Spinal cord (tissue), 10 donors: ENCODE measurements around the gene MORC1. TPM values are rescaled to one million over a fixed set of nuclear protein-coding genes. Genes with fewer than 3 reads are reported as not detected.
"Not testable (repeated sequence)": the region's sequence is repeated elsewhere in the genome, so short reads cannot be mapped to it uniquely, and the experiment has no call there.

Source experiments
- DNase-seq, 6 donors: peaks; one replicate each; pipeline versions ENCODE4 v3.0.0 to v3.0.0-alpha.2; 2013 to 2015; ENCODE audit warnings: low spot score in 6 of 6, low read depth in 4 of 6
- H3K27ac ChIP-seq: one replicate; pipeline ENCODE4 v1.5.1; 2013; ENCODE audit warnings: low read depth, low read length, control low read depth
- H3K27me3 ChIP-seq: one replicate; pipeline ENCODE4 v1.6.1; 2013; ENCODE audit warnings: low read length; ENCODE audit not compliant: control insufficient read depth, insufficient read depth
- H3K36me3 ChIP-seq: one replicate; pipeline ENCODE4 v1.6.1; 2013; ENCODE audit warnings: low read length; ENCODE audit not compliant: control insufficient read depth, insufficient read depth
- H3K4me1 ChIP-seq: one replicate; pipeline ENCODE4 v1.6.1; 2013; ENCODE audit warnings: low read length; ENCODE audit not compliant: control insufficient read depth, insufficient read depth
- H3K4me3 ChIP-seq: one replicate; pipeline ENCODE4 v1.5.1; 2013; ENCODE audit warnings: low read depth, low read length, control low read depth
- H3K9me3 ChIP-seq: one replicate; pipeline ENCODE4 v1.6.1; 2013; ENCODE audit warnings: low read length; ENCODE audit not compliant: control insufficient read depth, insufficient read depth
- WGBS: methylation state at CpG from one replicate; pipeline ENCODE4 v1.1.5; 2013; ENCODE audit warnings: missing lambda C conversion rate; ENCODE audit not compliant: insufficient coverage; 5-methylcytosine and 5-hydroxymethylcytosine counted together
- polyA plus RNA-seq, 2 donors: library from polyadenylated mRNA; unstranded; fragments of 120-200 nt; gene quantifications; one replicate each; pipeline ENCODE4 v1.2.1, GENCODE V29; 2013; ENCODE audit not compliant: insufficient read length in 2 of 2
- total RNA-seq, 2 donors: library from RNA; depleted of rRNA in 1 of 2; stranded (reverse); fragments of 120-200 nt in 1 of 2; fragments of >200 nt in 1 of 2; gene quantifications; one replicate each; pipeline versions ENCODE4 v1.2.3 to v1.2.4, GENCODE V29; 2013 to 2014
- donor health status: healthy.

Gene MORC1
- total and polyA plus RNA-seq, 4 donors, result 0.06 to 0.59 (median 0.11) TPM

DNA sequence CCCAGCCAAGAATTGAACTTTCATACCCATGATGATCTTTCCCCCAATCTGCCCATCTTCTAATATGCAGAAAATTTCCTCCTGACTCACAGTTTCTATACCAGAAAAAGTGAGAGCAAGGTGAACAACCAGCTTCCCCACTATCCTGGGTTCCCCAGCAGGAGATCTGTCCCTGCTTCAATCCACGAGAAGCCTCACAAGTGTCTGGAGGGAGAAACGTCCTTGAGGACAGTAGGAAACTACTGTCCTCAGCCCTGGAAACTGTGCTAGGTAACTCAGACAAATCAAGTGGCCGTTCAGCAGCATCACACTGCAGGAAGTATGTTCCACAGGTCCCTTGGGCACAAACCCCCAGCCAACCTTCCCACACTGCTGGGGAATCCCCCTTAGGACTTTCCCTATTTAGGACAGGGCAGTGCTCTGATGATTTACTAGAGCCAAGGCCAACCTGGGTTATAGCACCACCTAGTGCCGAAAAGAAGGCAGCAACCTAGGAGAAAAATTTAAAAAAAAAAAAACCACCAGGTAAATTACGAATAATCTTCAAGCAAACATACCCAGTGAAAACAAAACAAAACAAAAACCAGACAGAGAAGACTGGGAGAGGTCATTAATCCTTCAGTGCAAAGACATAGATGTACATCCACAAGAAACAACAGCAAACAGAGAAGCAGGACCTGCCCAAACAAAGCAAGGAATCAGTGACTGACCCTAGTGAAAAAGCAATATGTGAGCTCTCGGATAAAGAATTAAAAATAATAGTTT, 36.0 kb downstream of the MORC1 start:
- H3K27me3 ChIP-seq, result no peaks in the 10 kb centered on the region
- no peak overlapping the region for H3K27ac ChIP-seq
- no peaks in the 10 kb centered on the region for H3K36me3 ChIP-seq
- H3K4me3 ChIP-seq, result no peak overlapping the region
- 47% methylated on average over 5 of the region's 6 CpGs for WGBS
- no peak for DNase-seq
- H3K9me3 ChIP-seq, result no peaks in the 10 kb centered on the region
- no peaks in the 10 kb centered on the region for H3K4me1 ChIP-seq

- DNase-seq, H3K27ac ChIP-seq, H3K36me3 ChIP-seq, H3K4me1 ChIP-seq, H3K9me3 ChIP-seq, H3K4me3 ChIP-seq, H3K27me3 ChIP-seq: not testable (repeated sequence)
- no CpG with 5 or more reads among the region's 1 CpG for WGBS
Observed at GRCh38 chr3:109080090-109080489, 37.8 kb downstream of the MORC1 start.

- Histone ChIP-seq H3K27ac (no peak overlapping the region), H3K4me1 (no peaks in the 10 kb centered on the region), H3K4me3 (no peak overlapping the region), H3K27me3 (no peaks in the 10 kb centered on the region), H3K9me3 (no peaks in the 10 kb centered on the region), H3K36me3 (no peaks in the 10 kb centered on the region)
- DNase-seq, result peak in 1 of 6 donors; percentile 35
- WGBS, result 63% methylated on average over 1 of the region's 1 CpG
Observed at GRCh38 chr3:109073116-109073515, 44.8 kb downstream of the MORC1 start.

DNA sequence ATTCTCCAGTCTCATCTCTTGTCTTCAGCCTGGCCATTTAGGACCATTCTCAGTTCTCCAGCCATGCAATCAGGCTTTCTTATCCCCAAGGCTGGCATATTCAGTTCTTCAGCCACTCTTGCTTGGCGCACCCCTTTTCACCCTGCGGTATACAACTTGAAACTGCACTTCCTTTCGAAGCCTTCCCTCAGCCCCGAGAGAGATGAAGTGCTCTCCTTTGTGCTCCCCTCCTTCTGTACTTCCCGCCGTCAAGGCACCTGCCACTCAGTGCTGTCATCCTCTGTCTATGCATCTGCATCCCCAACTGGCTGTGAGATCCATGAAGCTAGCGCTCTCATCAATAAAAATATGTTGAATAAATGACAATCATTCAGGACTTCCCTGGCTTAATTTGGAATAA, 45.7 kb downstream of the MORC1 start:
- 55% methylated on average over 4 of the region's 7 CpGs for WGBS
- Histone ChIP-seq H3K4me1 (no peaks in the 10 kb centered on the region), H3K4me3 (no peak overlapping the region), H3K27me3 (no peaks in the 10 kb centered on the region), H3K9me3 (no peaks in the 10 kb centered on the region), H3K27ac (no peak overlapping the region), H3K36me3 (no peaks in the 10 kb centered on the region)
- no peak for DNase-seq

DNA sequence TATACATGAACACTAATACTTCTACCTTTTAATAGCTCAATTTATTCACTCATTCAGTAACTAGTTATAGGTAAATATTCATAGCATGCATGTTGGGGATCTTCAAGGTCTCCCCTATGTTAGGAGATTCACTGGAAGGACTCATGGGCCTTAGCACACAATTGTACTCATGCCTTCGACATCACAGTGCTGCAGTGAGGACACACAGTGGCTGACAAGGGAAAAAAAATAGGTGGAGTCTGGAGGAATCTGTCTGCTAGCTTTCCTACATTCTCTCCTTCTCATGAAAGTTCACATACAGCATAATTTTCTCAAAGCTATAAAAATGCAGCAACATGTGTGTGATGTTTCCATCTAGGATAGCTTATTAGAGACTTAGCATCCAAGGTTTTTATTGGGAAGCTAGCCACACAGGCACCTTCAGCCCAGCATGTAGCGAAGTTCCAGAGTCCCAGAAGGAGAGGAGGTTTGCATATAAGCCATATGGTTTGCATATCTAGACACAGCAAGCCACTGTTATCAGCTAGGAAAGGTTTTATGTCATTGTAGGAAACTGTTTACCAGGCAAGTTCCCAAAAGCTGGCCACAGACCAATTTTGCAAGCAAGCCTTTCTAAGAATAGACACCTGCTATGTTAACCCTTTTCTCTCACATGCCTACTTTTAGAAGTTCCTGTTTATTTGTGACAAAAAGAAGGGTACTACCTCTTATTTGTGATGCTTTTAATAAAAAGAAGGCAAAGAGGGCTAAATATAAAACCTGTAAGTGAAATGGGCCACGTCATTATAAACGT, 46.4 kb downstream of the MORC1 start:
- H3K36me3 ChIP-seq, result no peaks in the 10 kb centered on the region
- no peak overlapping the region for H3K4me3 ChIP-seq
- no peak overlapping the region for H3K27ac ChIP-seq
- H3K4me1 ChIP-seq, result no peaks in the 10 kb centered on the region
- peak in 2 of 6 donors; percentile 44 to 48 for DNase-seq
- H3K27me3 ChIP-seq, result no peaks in the 10 kb centered on the region
- no peaks in the 10 kb centered on the region for H3K9me3 ChIP-seq
- WGBS, result 50% methylated on average over 2 of the region's 4 CpGs

DNA sequence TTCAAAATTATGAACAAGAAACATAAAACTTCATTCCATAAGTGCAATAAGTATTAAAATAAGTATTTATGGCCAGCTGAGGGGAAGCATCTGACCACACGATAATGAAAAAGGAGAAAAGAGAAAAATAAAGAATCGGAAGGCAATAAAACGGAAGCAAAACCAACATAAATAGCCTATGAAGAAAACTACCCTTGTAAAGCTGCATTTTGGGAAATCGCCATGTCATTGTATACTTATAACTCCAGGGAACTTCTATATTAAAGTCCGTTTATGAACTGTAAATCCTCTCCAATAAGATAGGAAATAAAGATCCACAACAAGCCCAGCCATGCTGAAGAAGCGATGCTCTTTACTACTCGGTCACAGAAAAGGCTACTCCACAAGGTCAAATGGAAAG, 47.7 kb downstream of the MORC1 start:
- WGBS, result 100% methylated on average over 2 of the region's 7 CpGs
- no peak for DNase-seq
- H3K27ac ChIP-seq, result no peak overlapping the region

DNA sequence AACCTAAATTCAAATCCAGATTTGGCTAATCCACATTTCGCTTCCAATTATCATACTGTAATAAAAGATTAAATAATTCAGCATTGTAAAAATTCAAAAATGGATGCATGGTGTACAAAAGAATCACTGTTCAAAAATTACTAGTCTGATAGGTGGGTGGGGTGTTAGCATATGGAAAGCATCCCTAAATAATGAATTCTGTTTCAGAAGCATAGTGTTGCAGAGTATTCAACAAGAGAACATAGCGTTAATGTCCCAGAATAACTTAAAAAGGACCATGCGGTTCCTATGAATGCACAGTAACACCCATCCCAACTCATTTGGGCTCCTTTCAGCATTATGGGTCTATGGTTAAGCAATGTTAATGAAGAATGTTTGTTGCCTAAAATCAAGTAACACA, 51.1 kb downstream of the MORC1 start:
- H3K27me3 ChIP-seq, result no peaks in the 10 kb centered on the region
- no peaks in the 10 kb centered on the region for H3K9me3 ChIP-seq
- no peaks in the 10 kb centered on the region for H3K4me1 ChIP-seq
- DNase-seq, result no peak
- no peaks in the 10 kb centered on the region for H3K36me3 ChIP-seq
- no peak overlapping the region for H3K27ac ChIP-seq
- no CpG with 5 or more reads among the region's 3 CpGs for WGBS
- no peak overlapping the region for H3K4me3 ChIP-seq

More for the DNA sequence above, 47.7 kb downstream of the MORC1 start:
- H3K4me1 ChIP-seq, result no peaks in the 10 kb centered on the region
- no peaks in the 10 kb centered on the region for H3K27me3 ChIP-seq
- no peak overlapping the region for H3K4me3 ChIP-seq
- H3K9me3 ChIP-seq, result no peaks in the 10 kb centered on the region
- H3K36me3 ChIP-seq, result no peaks in the 10 kb centered on the region

- no CpG with 5 or more reads among the region's 5 CpGs for WGBS
Observed at GRCh38 chr3:109059264-109059663, 58.7 kb downstream of the MORC1 start.

DNA sequence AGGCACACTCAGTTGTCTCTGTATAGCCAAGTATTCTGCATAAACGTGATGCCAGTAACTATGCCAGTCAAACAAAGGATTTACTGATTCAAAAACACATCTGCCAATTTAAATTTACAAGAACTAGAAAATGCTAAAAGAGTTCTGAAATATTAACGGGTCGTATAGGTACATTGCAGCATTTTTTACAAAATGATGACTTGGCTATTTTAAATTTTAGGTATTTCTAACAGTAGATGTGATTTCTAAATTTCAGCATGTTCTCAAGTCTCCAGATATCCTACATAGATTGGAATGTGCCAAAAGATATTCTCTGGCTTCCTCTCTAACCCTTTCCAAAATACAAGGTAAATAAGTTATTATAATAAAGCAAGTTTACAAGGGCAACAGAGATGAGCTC, 60.3 kb downstream of the MORC1 start:
- no peak for DNase-seq
- no peaks in the 10 kb centered on the region for H3K9me3 ChIP-seq
- no peak overlapping the region for H3K4me3 ChIP-seq
- H3K27ac ChIP-seq, result no peak overlapping the region
- 60% methylated on average over 1 of the region's 3 CpGs for WGBS
- no peaks in the 10 kb centered on the region for H3K27me3 ChIP-seq
- no peaks in the 10 kb centered on the region for H3K36me3 ChIP-seq
- no peaks in the 10 kb centered on the region for H3K4me1 ChIP-seq

More at GRCh38 chr3:109059264-109059663, 58.7 kb downstream of the MORC1 start:
- no peak for DNase-seq
- Histone ChIP-seq H3K27ac (no peak overlapping the region), H3K9me3 (no peaks in the 10 kb centered on the region), H3K4me1 (no peaks in the 10 kb centered on the region), H3K36me3 (no peaks in the 10 kb centered on the region), H3K27me3 (no peaks in the 10 kb centered on the region), H3K4me3 (no peak overlapping the region)

DNA sequence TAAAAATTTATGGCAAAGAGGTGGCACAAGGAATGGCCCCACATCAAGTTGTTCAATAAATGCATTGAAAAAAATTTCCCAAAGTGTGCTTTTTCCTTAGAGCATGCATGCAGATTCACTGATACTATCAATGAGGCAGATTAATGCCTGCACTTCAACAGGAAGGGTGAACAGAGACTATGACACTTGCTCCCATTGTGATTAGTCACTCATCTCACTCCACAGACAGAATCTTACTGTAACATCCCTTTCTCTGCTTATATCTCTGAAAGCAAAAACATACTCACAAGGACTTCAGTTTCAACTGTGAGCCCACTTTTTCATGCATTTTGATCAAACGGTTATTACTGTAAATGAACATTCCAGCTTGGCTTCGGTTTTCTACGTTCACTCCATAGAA, 60.9 kb downstream of the MORC1 start:
- WGBS, result no CpG with 5 or more reads among the region's 3 CpGs
- H3K27ac ChIP-seq, result no peak overlapping the region
- H3K36me3 ChIP-seq, result no peaks in the 10 kb centered on the region
- no peak overlapping the region for H3K4me3 ChIP-seq
- no peaks in the 10 kb centered on the region for H3K27me3 ChIP-seq
- H3K9me3 ChIP-seq, result no peaks in the 10 kb centered on the region
- H3K4me1 ChIP-seq, result no peaks in the 10 kb centered on the region
- DNase-seq, result no peak
